HG03097 (cell line): ENCODE measurements around the gene NXN.
"Not testable (repeated sequence)": the region's sequence is repeated elsewhere in the genome, so short reads cannot be mapped to it uniquely, and the experiment has no call there.

Experiments used
- ATAC-seq: cut with Tn5 transposase; IDR thresholded peaks from one replicate; pipeline ENCODE4 v1.9.1; 2021; ENCODE audit not compliant: unreplicated experiment, low FRiP score

NXN gene

GRCh38 chr17:869567-870525 lies 109.7 kb downstream of the NXN start:
- no peak for ATAC-seq

- no peak for ATAC-seq
Measured at GRCh38 chr17:869086-869485, 110.5 kb downstream of the NXN start.

GRCh38 chr17:867896-868489 lies 111.6 kb downstream of the NXN start:
- no peak for ATAC-seq

- not testable (repeated sequence) for ATAC-seq
Measured at GRCh38 chr17:867238-867637, 112.3 kb downstream of the NXN start.

GRCh38 chr17:866568-867103 lies 112.9 kb downstream of the NXN start:
- no peak for ATAC-seq

- no peak for ATAC-seq
Measured at GRCh38 chr17:864315-864714, 115.3 kb downstream of the NXN start.

GRCh38 chr17:863880-864279 lies 115.7 kb downstream of the NXN start:
- no peak for ATAC-seq

GRCh38 chr17:862582-862981 lies 117.0 kb downstream of the NXN start:
- ATAC-seq, result no peak

GRCh38 chr17:861364-861763 lies 118.2 kb downstream of the NXN start:
- no peak for ATAC-seq

GRCh38 chr17:860805-861204 lies 118.8 kb downstream of the NXN start:
- ATAC-seq, result no peak

- ATAC-seq, result no peak
Measured at GRCh38 chr17:859824-860195, 119.8 kb downstream of the NXN start.

- ATAC-seq, result no peak
Measured at GRCh38 chr17:859061-859823, 120.3 kb downstream of the NXN start.

- ATAC-seq, result no peak
Measured at GRCh38 chr17:856149-856548, 123.4 kb downstream of the NXN start.

- no peak for ATAC-seq
Measured at GRCh38 chr17:855569-855968, 124.0 kb downstream of the NXN start.

GRCh38 chr17:852850-853249 lies 126.7 kb downstream of the NXN start:
- not testable (repeated sequence) for ATAC-seq

GRCh38 chr17:852349-852748 lies 127.2 kb downstream of the NXN start:
- ATAC-seq, result no peak

GRCh38 chr17:851924-852323 lies 127.7 kb downstream of the NXN start:
- no peak for ATAC-seq

- ATAC-seq, result no peak
Measured at GRCh38 chr17:850851-851763, 128.5 kb downstream of the NXN start.

GRCh38 chr17:850086-850850 lies 129.3 kb downstream of the NXN start:
- no peak for ATAC-seq
